Brain microvascular endothelial cell (primary cell): ENCODE measurements around the gene TANGO6.

Experiments used
- DNase-seq: peaks from one replicate; pipeline ENCODE4 v3.0.0-alpha.2; 2020
- H3K27ac ChIP-seq: fragments of 250-450 bp; sonication (Bioruptor Pico); 2 replicates; pipeline ENCODE4 v1.5.1; 2020; ENCODE audit warnings: mild to moderate bottlenecking, moderate library complexity
- H3K27me3 ChIP-seq: fragments of 250-450 bp; sonication (Bioruptor Pico); replicated peaks from 2 replicates; pipeline ENCODE4 v1.5.1; 2020; ENCODE audit warnings: mild to moderate bottlenecking
- H3K36me3 ChIP-seq: fragments of 250-450 bp; sonication (Bioruptor Pico); replicated peaks from 2 replicates; pipeline ENCODE4 v1.5.1; 2020; ENCODE audit warnings: mild to moderate bottlenecking
- H3K4me3 ChIP-seq: 2 replicates; pipeline ENCODE4 v1.5.1; 2011; ENCODE audit warnings: low read depth, mild to moderate bottlenecking, control low read depth, low read length, moderate library complexity
- CTCF ChIP-seq: IDR thresholded peaks from 2 replicates; pipeline ENCODE4 v1.5.1; 2011; ENCODE audit warnings: low read depth, mild to moderate bottlenecking, moderate library complexity, low read length, control low read depth, inconsistent platforms; ENCODE audit errors: missing control alignments
- in situ Hi-C: cut with HindIII; loops from 2 replicates; pipeline ENCODE4 v1.10.0; 2017; ENCODE audit warnings: low sequenced_read_pairs, low pct_ligation_motif_present

TANGO6 gene

GRCh38 chr16:69017036-69017783 is 173.9 kb downstream of the TANGO6 start:
- peak; percentile 54 for DNase-seq

GRCh38 chr16:69019811-69020210 is 176.5 kb downstream of the TANGO6 start:
- no peaks in the 10 kb centered on the region for H3K36me3 ChIP-seq
- H3K4me3 ChIP-seq, result no peak overlapping the region
- TF ChIP-seq CTCF, result no peak
- no peaks in the 10 kb centered on the region for H3K27me3 ChIP-seq
- in situ Hi-C loops, result loop anchor here (25.0 kb wide), 1 partner anchor 92 kb away; the partner anchor contains the start of gene HAS3
- no peak overlapping the region for H3K27ac ChIP-seq
- no peak for DNase-seq

More at GRCh38 chr16:69017036-69017783, 173.9 kb downstream of the TANGO6 start:
- H3K36me3 ChIP-seq, result no peaks in the 10 kb centered on the region
- in situ Hi-C loops, result loop anchor here (25.0 kb wide), 1 partner anchor 95 kb away; the partner anchor contains the start of gene HAS3
- no peaks in the 10 kb centered on the region for H3K27me3 ChIP-seq
- no peak for TF ChIP-seq CTCF
- peak overlapping the region; percentile 7 for H3K27ac ChIP-seq
- H3K4me3 ChIP-seq, result no peak overlapping the region

GRCh38 chr16:69029121-69029520 is 185.8 kb downstream of the TANGO6 start:
- DNase-seq, result no peak

GRCh38 chr16:69031877-69032301 is 188.6 kb downstream of the TANGO6 start:
- Histone ChIP-seq H3K27ac (no peak overlapping the region), H3K27me3 (no peaks in the 10 kb centered on the region), H3K4me3 (no peak overlapping the region), H3K36me3 (no peaks in the 10 kb centered on the region)
- in situ Hi-C loops, result no loop called here
- DNase-seq, result no peak
- no peak for TF ChIP-seq CTCF

More at GRCh38 chr16:69029121-69029520, 185.8 kb downstream of the TANGO6 start:
- Histone ChIP-seq H3K4me3 (no peak overlapping the region), H3K36me3 (no peaks in the 10 kb centered on the region), H3K27ac (no peak overlapping the region), H3K27me3 (no peaks in the 10 kb centered on the region)
- TF ChIP-seq CTCF, result no peak
- in situ Hi-C loops, result no loop called here

GRCh38 chr16:69033151-69033949 is 190.0 kb downstream of the TANGO6 start:
- H3K27ac ChIP-seq, result no peak overlapping the region
- no peak for DNase-seq
- in situ Hi-C loops, result no loop called here
- no peaks in the 10 kb centered on the region for H3K36me3 ChIP-seq
- no peak overlapping the region for H3K4me3 ChIP-seq
- no peaks in the 10 kb centered on the region for H3K27me3 ChIP-seq
- TF ChIP-seq CTCF, result no peak
